ENCODE measurements around the gene DPRX.
"Not testable (repeated sequence)": the region's sequence is repeated elsewhere in the genome, so short reads cannot be mapped to it uniquely, and the experiment has no call there.

The DPRX gene

DNA sequence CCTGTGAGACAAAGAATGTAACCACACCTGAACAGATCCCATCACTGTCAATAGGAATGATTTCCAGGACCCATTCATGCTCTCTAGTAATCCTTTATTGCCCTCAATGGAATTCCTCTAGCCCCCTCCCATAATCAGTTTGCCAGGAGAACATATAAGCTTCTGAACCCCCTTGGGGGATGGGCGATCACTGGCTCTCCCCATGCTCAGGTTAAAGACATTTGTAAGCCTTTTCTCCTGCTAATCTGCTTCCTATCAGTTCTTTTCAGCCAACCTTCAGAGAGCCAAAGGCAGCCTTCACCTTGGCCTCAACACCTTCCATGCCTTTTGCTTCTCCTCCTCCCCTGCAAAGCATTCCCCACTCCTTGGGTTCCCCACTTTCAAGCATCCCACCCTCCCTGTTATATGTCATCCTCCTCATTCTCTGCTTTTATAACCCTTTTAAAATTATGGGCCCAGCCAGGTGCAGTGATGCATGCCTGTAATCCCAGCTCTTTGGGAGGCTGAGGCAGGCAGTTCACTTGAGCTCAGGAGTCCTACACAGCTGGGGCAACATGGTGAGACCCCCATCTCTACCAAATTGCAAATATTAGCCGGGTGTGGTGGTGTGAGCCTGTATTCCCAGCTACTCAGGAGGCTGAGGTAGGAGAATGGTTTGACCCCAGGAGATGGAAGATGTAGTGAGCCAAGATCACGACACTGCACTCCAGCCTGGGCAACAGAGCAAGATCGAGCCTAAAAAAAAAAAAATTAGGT, 12.4 kb downstream of the DPRX start:
- in situ Hi-C loops (cut with MboI; ENCODE audit: low sequenced_read_pairs): no loop called here

DNA sequence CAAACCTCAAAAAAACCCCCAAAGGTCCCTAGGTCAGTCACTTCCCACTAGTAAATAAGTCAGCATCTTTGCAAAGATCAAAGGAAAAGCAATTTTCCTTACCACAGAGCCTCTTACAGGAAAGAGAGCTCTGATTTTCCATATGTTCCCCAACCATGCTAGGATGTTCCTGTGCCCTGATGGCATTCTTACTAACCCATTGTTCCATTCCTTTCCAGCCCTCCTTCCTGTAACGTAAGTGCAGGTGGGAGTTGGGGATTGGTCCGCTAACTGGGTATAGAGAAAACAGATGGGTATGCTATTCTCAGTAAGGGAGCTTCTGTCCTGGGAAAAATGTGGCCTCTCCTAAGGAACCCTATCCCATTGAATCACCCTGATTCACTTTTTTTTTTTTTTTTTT, 14.3 kb downstream of the DPRX start:
- in situ Hi-C loops (cut with MboI; ENCODE audit: low sequenced_read_pairs): no loop called here

DNA sequence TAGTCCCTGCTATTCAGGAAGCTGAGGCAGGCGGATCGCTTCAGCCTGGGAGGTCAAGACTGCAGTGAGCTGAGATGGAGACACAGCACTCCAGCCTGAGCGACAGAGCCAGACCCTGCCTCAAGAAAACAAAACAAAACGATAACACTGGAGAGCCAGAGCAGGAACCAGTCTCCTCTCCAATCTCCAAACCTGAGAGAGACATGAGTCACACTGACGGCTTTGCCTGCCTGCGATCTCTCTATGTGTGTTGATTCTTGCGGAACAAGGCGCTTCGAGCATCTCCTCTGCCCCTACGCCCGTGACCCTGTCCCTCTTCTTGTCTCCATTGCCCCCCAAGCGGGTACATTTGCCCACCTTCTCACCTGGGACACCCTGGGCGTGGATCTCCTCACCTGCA, 15.6 kb downstream of the DPRX start:
- in situ Hi-C loops (cut with MboI; ENCODE audit: low sequenced_read_pairs): no loop called here

DNA sequence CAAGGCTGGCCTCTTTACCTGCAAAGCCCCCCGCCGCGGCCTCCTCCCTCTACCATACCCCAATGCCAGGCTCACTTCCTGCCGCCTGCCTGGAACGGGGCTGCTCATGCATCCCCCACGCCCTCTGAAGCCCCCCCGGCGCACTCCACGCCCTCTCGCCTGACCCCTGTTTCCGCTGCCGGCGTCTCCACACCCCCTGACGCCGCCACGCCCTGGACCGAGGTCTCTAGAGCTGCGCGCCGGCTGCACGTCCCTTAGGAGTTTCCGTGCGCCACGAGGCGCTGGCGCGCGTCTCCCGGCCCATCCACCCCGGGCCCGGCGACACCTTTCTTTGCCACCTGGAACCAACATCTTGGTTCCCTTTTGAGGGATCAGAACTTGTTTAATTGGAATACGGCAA, 16.0 kb downstream of the DPRX start:
- in situ Hi-C loops (cut with MboI; ENCODE audit: low sequenced_read_pairs): no loop called here

DNA sequence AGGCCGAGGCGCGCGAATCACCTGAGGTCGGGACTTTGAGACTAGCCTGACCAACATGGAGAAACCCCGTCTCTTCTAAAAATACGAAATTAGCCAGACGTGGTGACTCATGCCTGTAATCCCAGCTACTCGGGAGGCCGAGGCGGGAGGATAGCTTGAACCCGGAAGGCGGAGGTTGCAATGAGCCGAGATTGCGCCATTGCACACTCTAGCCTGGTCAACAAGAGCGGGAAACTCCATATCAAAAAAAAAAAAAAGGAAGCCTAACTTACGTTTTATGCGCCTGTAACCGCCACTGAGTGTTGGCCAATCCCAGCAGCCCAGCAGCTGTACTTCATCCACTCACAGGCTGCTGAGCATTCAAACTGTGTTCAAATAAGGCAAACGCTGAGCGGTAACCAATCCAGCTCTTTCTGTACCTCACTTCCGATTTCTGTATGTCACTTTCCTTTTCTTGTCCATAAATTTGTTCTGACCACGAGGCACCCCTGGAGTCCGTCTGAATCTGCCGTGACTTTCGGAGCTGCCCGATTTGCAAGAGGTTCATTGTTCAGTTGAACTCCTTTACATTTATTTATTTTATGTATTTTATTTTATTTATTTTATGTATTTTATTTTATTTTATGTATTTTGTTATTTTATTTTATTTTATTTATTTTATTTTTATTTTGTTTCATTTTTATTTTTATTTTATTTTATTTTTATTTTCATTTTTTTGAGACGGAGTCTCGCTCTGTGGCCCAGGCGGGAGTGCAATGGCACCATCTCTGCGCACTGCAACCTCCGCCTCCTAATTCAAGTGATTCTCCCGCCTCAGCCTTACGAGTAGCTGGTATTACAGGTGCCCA, 18.2 kb downstream of the DPRX start:
- in situ Hi-C loops (cut with MboI; ENCODE audit: low sequenced_read_pairs): no loop called here

DNA sequence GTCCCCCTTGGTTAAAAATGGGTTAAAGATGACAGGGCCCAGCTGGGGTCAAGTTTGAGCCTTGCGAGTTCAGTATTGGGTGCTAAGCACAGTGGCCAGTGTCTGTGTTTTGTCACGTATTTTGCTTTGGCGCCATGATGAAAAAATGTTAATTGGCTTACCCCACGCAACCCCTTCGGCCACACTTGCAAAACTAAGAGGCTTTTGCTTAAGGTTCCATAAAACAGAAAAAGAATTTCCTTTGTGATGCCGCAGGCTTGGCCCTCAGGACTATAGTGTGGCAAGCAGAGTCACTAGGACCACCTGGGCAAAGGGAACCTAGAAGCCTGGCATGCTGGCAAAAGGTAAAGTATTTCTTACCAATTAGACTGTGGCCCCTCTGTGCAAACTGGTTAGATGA, 20.7 kb downstream of the DPRX start:
- in situ Hi-C loops (cut with MboI; ENCODE audit: low sequenced_read_pairs): no loop called here

DNA sequence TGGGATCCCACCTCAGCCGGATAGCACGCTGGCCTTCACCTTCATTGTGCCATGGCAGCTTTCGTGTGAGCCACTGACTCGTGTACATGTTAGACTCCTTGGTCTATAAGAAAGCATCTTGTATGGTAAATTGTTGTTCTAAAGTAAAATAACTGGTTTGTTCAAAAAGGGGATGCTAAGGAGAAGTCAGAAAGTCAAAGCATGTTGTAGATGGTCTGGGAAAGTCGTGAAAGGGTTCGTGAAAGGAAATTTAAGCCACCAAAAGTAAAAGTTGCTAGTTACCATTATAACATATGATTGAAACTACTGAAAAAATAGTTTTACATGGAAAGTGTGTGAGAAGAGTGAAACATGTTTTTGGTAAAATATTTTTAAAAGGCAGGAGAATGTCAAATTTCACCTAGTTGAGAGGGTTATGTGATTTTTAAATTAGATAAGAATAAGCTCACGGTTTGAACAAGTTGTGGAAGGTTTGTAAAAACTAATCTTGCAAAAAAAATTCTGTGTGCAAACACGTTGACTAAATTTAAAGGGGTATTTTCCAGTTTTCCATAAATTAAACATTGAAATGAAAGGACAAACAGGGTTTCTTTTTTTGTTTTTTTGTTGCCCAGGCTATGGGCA, 23.4 kb downstream of the DPRX start:
- in situ Hi-C loops (cut with MboI; ENCODE audit: low sequenced_read_pairs): no loop called here

DNA sequence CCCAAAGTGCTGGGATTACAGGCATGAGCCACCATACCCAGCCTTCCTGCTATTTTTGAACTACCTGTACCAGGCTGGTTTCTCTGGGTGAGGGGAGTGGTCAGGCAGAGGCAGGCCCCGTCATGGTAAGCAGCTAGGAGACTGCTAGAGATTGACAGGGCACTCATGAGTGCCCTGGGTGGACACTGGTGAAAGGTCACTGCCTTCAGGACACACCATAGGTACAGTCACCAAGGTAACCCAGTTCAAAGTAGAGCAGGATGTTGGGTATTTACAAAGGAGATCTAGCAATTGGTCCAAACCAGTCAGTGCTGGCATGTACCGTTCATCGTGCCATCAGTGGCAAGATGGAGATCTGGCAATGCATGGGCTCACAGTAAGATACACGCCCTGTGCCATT, 25.5 kb downstream of the DPRX start:
- in situ Hi-C loops (cut with MboI; ENCODE audit: low sequenced_read_pairs): no loop called here

DNA sequence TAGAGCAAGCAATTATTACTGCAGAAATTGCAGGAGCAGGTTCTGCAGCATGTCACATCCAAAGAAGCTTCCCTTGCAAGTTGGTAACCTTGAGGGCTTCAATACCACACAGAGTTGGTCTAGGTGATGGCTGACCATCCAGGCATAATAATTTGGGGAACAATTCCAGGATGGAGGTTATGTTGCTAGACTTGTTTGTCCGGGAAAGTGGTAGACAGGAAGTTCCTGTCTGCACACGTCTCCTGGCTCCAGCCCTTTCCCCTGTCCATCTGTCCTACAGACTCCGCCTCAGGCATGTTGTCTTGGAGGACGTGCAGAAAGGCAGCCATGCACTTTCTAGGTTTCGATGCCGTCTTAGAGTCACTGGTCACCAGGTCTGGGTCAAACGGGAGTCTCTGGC, 26.0 kb downstream of the DPRX start:
- in situ Hi-C loops (cut with MboI; ENCODE audit: low sequenced_read_pairs): no loop called here

DNA sequence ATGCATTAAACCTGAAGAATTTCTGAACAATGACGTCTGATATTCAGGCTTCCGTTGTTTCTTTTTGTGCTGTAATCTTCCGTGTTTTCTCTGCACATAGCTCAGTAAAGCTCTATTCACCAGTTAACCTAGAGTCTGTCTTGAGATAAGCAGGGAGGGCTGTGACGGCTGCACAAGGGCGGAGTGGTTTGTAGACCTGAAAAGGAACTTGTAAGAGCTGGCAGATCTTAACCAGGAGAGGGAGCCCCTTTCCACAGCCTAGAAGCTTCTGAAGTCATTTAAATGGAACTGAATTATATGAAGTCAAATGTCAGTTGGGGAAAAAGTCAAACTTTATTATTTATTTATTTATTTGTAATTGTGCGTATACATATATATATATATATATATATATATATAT, 27.5 kb downstream of the DPRX start:
- in situ Hi-C loops (cut with MboI; ENCODE audit: low sequenced_read_pairs): no loop called here

DNA sequence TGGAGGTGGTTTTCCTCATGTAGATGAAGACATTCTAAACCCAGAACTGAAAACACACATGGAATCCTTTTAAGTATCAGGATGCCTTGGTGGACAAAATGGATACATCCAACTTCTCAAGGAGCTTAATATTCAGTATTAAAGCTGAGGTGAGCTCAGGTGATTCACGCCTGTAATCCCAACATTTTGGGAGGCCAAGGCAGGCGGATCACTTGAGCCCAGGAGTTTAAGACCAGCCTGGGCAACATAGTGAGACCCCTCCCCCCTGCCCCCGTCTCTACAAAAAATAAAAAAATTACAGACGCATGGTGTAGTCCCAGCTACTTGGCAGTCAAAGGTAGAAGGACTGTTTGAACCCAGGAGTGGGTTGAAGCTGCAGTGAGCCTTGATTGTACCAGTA, 28.8 kb downstream of the DPRX start:
- in situ Hi-C loops (cut with MboI; ENCODE audit: low sequenced_read_pairs): no loop called here

DNA sequence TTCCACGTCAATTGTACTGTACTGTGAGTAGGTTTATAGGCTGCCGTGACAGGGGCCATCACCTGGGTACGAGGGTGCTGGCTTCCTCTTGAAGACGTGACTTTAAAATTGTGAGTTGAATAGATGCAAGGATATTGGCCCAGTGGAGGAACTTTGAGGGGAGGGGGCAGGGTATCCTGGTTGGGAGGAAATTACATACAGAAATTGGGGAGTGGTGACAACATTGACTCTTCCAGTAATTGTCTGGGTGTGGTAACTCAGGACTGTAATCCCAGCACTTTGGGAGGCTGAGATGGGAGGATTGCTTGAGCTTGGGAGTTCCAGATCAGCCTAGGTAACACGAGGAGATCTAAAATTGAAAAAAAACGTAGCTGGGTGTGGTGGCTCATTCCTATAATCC, 30.4 kb downstream of the DPRX start:
- in situ Hi-C loops (cut with MboI; ENCODE audit: low sequenced_read_pairs): no loop called here

DNA sequence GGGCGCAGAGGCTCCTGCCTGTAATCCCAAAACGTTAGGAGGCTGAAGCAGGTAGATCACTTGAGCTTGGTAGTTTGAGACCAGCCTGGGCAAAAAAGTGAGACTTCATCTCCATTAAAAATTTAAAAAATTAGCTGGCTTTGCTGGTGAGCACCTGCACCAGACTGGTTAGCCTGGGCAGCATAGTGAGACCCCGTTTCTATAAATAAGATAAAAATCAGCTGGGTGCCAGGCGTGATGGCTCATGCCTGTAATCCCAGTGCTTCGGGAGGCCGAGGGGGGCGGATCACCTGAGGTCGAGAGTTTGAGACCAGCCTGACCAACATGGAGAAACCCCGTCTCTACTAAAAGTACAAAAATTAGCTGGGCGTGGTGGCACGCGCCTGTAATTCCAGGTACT, 32.4 kb downstream of the DPRX start:
- in situ Hi-C loops (cut with MboI; ENCODE audit: low sequenced_read_pairs): no loop called here

DNA sequence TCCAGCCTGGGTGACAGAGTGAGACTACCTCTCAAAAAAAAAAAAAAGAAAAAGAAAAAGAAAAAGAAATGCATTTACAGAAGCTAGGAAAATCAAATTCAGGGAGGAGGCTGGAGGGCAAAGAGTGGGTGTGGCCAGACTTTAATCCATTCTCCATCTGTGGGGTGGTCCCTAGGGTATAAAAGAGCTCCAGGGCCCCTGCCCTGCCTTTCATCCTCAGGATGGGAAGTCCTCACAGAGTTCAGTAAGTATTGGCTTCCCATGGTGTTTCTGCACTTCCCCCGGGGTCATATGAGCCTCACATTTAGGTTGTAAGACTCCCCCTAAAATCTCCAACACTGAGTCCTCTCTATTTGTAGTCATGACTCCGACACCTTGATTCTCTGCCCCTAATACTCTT, 33.0 kb downstream of the DPRX start:
- in situ Hi-C loops (cut with MboI; ENCODE audit: low sequenced_read_pairs): no loop called here

DNA sequence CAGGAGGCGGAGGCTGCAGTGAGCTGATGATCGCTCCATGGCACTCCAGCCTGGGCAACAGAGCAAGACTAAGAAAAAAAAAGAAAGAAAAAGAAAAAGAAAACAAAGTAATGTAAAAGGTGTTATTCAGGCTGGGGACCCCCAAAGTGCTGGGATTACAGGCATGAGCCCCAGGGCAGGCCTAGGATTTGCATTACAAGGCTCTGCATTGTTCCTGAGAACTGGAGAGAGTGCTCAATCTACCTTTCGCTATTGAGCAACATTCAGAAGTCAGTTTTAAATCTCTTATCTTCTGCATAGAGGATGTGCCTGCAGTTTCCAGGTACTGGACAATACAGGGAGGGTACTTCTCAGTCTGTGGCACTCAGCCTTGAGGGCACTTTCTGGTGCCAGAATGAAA, 34.5 kb downstream of the DPRX start:
- in situ Hi-C loops (cut with MboI; ENCODE audit: low sequenced_read_pairs): not testable (repeated sequence)

DNA sequence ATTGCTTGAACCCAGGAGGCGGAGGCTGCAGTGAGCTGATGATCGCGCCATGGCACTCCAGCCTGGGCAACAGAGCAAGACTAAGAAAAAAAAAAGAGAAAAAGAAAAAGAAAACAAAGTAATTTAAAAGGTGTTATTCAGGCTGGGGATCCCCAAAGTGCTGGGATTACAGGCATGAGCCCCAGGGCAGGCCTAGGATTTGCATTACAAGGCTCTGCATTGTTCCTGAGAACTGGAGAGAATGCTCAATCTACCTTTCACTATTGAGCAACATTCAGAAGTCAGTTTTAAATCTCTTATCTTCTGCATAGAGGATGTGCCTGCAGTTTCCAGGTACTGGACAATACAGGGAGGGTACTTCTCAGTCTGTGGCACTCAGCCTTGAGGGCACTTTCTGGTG, 37.0 kb downstream of the DPRX start:
- in situ Hi-C loops (cut with MboI; ENCODE audit: low sequenced_read_pairs): not testable (repeated sequence)

DNA sequence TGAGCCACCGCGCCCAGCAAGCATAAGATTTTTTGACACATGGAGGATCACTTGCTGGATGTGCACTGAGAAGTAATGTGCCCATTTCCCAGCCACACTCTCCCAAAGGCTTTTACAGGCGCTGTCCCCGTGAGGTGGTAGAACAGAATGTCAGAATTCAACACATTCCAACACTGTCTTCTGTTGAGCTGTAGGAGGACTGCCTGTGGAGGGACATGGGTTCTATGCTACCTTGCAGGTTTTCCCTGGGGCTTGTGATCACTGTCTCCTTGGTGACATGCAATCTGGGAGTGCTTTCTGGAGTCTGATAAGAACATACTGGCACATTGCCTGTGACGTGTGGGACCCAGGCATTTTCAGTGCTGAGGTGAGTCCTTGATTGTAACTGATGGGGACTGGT, 38.5 kb downstream of the DPRX start:
- in situ Hi-C loops (cut with MboI; ENCODE audit: low sequenced_read_pairs): no loop called here

DNA sequence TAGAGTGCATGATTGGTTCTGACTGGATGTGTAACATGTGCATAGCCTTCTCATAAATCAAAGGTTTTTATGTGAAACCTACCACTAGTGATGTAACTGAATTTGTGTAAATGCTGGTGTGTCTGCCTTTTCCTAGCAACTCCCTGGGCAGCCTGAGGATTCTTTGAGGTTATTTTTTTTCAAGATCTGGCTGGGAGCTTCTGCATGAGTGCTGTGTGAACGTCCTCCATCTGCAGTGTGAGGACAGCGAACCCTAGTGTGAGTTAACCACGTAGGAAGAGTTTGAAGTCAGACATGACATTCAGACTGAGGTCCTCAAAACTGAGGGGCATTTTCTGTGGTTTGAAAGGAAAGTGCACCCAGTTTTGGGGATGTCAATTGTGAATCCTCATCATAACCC, 39.9 kb downstream of the DPRX start:
- in situ Hi-C loops (cut with MboI; ENCODE audit: low sequenced_read_pairs): no loop called here

All from HL-60/S4 treated with retinoic acid at 250 ng/mL for 4 days and 3 days (cell line).